ENCODE data around the gene SORT1. TPM values are rescaled to one million over a fixed set of nuclear protein-coding genes. Genes with fewer than 3 reads are reported as not detected.
A peak's percentile ranks its signal among the peaks of the same experiment; 100 is the strongest.

SORT1 gene
- total and polyA plus RNA-seq, 2 of the 13 experiments (the other 11 are each of a cell fraction or from before 2014, with no cell fraction given) = 32.4 to 93.0 TPM

- TF ChIP-seq ZNF142 (CRISPR knock-in tag; IDR thresholded peaks at IDR 0.05) (no peak), ZNF362 (CRISPR knock-in tag; IDR thresholded peaks at IDR 0.05; ENCODE audit: borderline replicate concordance) (peak; percentile 76; the same call in 1 of the 2 replicates), TRIM22 (IDR thresholded peaks at IDR 0.05) (no peak), HNRNPUL1 (IDR thresholded peaks at IDR 0.05; ENCODE audit: low read depth, low read length) (no peak), XBP1 (CRISPR knock-in tag; IDR thresholded peaks at IDR 0.05) (no peak), ZNF740 (CRISPR knock-in tag; IDR thresholded peaks at IDR 0.05) (0 out of 2 replicates have a peak, but pooled peaks have one; percentile 22), ZNF10 (CRISPR knock-in tag; IDR thresholded peaks at IDR 0.05; ENCODE audit: borderline replicate concordance, low read depth) (no peak), NR0B2 (CRISPR knock-in tag; IDR thresholded peaks at IDR 0.05) (no peak), ZBTB44 (CRISPR knock-in tag; IDR thresholded peaks at IDR 0.05) (no peak), NFE2 (CRISPR knock-in tag; IDR thresholded peaks at IDR 0.05) (no peak), ZNF619 (CRISPR knock-in tag; IDR thresholded peaks at IDR 0.05) (no peak), FOXA1 (IDR thresholded peaks at IDR 0.05) (no peak), FOXA1 (CRISPR knock-in tag; IDR thresholded peaks at IDR 0.05) (peak; percentile 54), CREB3 (CRISPR knock-in tag; IDR thresholded peaks at IDR 0.05) (no peak), ZNF264 (CRISPR knock-in tag; IDR thresholded peaks at IDR 0.05) (no peak; the same call in 1 of the 2 replicates), ZNF879 (CRISPR knock-in tag; IDR thresholded peaks at IDR 0.05) (no peak)
Measured at GRCh38 chr1:109263597-109264378, 133.9 kb downstream of the SORT1 start (continued).
